ENCODE measurements around the gene SLC16A3. TPM values are rescaled to one million over a fixed set of nuclear protein-coding genes. Genes with fewer than 3 reads are reported as not detected.

Gene SLC16A3
- total and polyA plus RNA-seq, 2 of the 8 experiments (the other 6 are each of a cell fraction or from before 2014, with no cell fraction given), result 3.8 to 8.7 TPM

DNA sequence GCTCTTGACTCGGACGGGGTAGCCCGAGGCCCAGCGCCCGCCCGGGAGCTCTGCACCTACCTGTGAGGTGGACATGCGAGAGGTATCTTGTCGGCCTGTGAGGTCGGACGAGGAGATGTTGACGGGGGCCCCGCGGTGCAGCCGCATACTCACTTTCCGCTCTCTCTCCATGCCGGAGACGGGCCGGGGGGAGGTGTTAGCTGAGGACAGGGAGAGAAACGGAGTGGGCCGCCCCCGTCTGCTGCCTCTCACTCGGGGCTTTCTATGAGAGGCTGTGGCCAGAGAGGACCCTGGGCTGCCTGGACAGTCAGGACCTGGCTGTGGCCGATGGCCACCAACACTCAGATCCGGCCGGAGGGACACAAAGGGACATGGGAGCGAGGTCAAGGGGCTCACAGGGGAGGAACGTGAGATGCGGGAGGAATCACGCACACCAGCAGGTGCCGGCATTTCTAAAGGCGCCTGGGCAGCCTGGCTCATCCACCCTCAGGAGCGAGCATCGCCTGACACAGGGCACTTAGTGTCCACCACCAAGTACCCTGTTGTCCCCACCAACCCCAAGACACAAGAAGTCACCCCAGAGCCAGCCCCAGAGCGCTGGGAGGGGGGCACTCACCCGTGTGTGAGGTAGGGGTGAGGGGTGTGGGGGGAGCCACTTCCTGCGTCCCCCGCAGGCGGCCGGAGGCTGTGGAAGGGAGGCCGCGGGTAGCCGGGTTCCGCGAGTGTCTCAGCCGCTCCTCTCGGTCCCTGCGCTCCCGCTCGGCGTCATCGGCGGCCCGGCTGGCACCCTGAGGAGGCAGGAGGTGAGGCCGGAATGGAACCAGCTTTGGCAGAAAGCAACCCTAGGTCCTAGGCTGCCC is 20.2 kb downstream of the SLC16A3 start:
- Histone ChIP-seq H2BK5ac (ENCODE audit: low read depth, low read length) (no peak overlapping the region), H3K4me1 (replicated peaks in 1 of 4; ENCODE audit: control insufficient read depth in 3 of 4, insufficient read depth in 4 of 4, low read length in 3 of 4) (no peaks in the 10 kb centered on the region), H3K4ac (replicated peaks; ENCODE audit: insufficient read length, low read depth, low read length) (no peak overlapping the region), H4K20me1 (replicated peaks in 1 of 2; ENCODE audit: control insufficient read depth in 1 of 2, insufficient read depth in 2 of 2, low read length in 2 of 2) (peaks cover 46 to 52% of the 10 kb centered on the region in 2 experiments), H3K79me2 (ENCODE audit: control insufficient read depth in 1 of 2, insufficient read depth in 2 of 2, low read length in 2 of 2) (peaks cover 0 to 29% of the 10 kb centered on the region in 2 experiments; a peak in 1 of 4 replicates), H2BK20ac (ENCODE audit: low read length) (no peak overlapping the region), H2BK15ac (ENCODE audit: low read length) (no peak overlapping the region), H3K23me2 (ENCODE audit: low read depth, low read length) (no peaks in the 10 kb centered on the region), H4K5ac (ENCODE audit: insufficient read length, low read depth, low read length) (no peak overlapping the region), H2BK12ac (ENCODE audit: low read depth, low read length) (no peak overlapping the region), H3K23ac (ENCODE audit: insufficient read length) (no peak overlapping the region), H3K4me2 (ENCODE audit: insufficient read depth in 1 of 2, low read depth in 2 of 2, low read length in 2 of 2) (no peak overlapping the region), H3K9me3 (ENCODE audit: insufficient read depth in 2 of 2, low read depth in 1 of 2, low read length in 1 of 2) (no peaks in the 10 kb centered on the region), H4K8ac (ENCODE audit: extremely low read depth, insufficient read depth, low read length) (no peak overlapping the region), H3K9ac (replicated peaks in 1 of 4; ENCODE audit: extremely low read depth in 1 of 4, low read depth in 3 of 4, low read length in 3 of 4) (no peak overlapping the region), H3K18ac (ENCODE audit: extremely low read depth, low read length) (no peak overlapping the region), H2BK120ac (replicated peaks; ENCODE audit: low read depth, low read length) (no peak overlapping the region), H3K27ac (ENCODE audit: low read depth, low read length) (no peak overlapping the region), H3K4me3 (ENCODE audit: extremely low read depth in 1 of 4, insufficient read depth in 2 of 4, low read depth in 3 of 4, low read length in 4 of 4) (no peak overlapping the region), H4K91ac (replicated peaks; ENCODE audit: insufficient read length, low read length) (no peak overlapping the region), H3K56ac (replicated peaks; ENCODE audit: insufficient read length, low read depth, low read length) (no peak overlapping the region), H3K36me3 (ENCODE audit: control insufficient read depth in 2 of 4, insufficient read depth in 4 of 4, low read length in 3 of 4) (peaks cover 56 to 95% (median 90%) of the 10 kb centered on the region in 4 experiments), H2AFZ (ENCODE audit: low read length) (no peak overlapping the region), H2AK5ac (ENCODE audit: low read depth, low read length) (no peak overlapping the region), H3K27me3 (replicated peaks in 1 of 4; ENCODE audit: control insufficient read depth in 3 of 4, extremely low read depth in 1 of 4, insufficient read depth in 3 of 4, low read length in 3 of 4) (no peaks in the 10 kb centered on the region), H3K79me1 (ENCODE audit: low read depth, low read length) (peaks cover 26% of the 10 kb centered on the region), H3K14ac (ENCODE audit: insufficient read length) (no peak overlapping the region)
- WGBS, 2 experiments (ENCODE audit: extremely low coverage in 1 of 2, insufficient coverage in 1 of 2, insufficient read length in 1 of 2, insufficient replicate concordance in 2 of 2, low coverage in 1 of 2, low lambda C conversion rate in 2 of 2, missing lambda C conversion rate in 1 of 2), result 91% methylated on average over 35 of the region's 54 CpGs; no CpG with 5 or more reads in 1 of the 2 experiments
- DNase-seq (ENCODE audit: low read depth in 1 of 2, low spot score in 2 of 2), result no peak
- ChIA-PET CTCF (ENCODE audit: partially characterized antibody) (interaction anchor here (0.9 kb wide), 2 partner anchors 11 to 32 kb away, joined by 3 read pairs; no protein-coding TSS in a partner anchor), POLR2A (ENCODE audit: partially characterized antibody) (interaction anchor here (1.3 to 1.5 kb wide), 3 partner anchors 9 to 19 kb away, joined by 4 read pairs; no protein-coding TSS in a partner anchor)
- no peak for FAIRE-seq
- TF ChIP-seq CREB1 (IDR thresholded peaks at IDR 0.05) (no peak), ATF3 (IDR thresholded peaks at IDR 0.05; ENCODE audit: insufficient read depth, low read depth, low read length) (no peak), TBP (IDR thresholded peaks at IDR 0.05; ENCODE audit: low read depth, low read length) (no peak), POLR2AphosphoS5 (IDR thresholded peaks at IDR 0.05; ENCODE audit: low read depth, low read length) (no peak), JUN (IDR thresholded peaks at IDR 0.05; ENCODE audit: low read depth, low read length) (no peak), ZNF274 (IDR thresholded peaks at IDR 0.05; ENCODE audit: borderline replicate concordance, extremely low read depth, low read length) (no peak), SRF (IDR thresholded peaks at IDR 0.05; ENCODE audit: low read depth, low read length) (no peak), CHD1 (IDR thresholded peaks at IDR 0.05; ENCODE audit: low read depth, low read length) (no peak), JUND (IDR thresholded peaks at IDR 0.05; ENCODE audit: low read length) (no peak), TCF12 (IDR thresholded peaks at IDR 0.05; ENCODE audit: low read depth, low read length) (no peak), SP2 (IDR thresholded peaks at IDR 0.05; ENCODE audit: low read length) (no peak)
- TF ChIP-seq, protein P1, sequence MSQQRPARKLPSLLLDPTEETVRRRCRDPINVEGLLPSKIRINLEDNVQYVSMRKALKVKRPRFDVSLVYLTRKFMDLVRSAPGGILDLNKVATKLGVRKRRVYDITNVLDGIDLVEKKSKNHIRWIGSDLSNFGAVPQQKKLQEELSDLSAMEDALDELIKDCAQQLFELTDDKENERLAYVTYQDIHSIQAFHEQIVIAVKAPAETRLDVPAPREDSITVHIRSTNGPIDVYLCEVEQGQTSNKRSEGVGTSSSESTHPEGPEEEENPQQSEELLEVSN (IDR thresholded peaks at IDR 0.05), result no peak

Measured in H1 (cell line).